Activated CD8-positive, alpha-beta memory T cell treated with anti-CD3 and anti-CD28 coated beads, Interleukin-2, amount 10 ng/mL, durations not matched to agents 7 days and 5 days (primary cell): ENCODE data around the gene KRTAP13-3. TPM values are rescaled to one million over a fixed set of nuclear protein-coding genes. Genes with fewer than 3 reads are reported as not detected.

Experiments
- ATAC-seq: fragments of 150-1000 bp; cut with Tn5 transposase; one replicate; pipeline ENCODE4 v1.10.0; 2021; ENCODE audit warnings: moderate library complexity
- CTCF ChIA-PET: fragments of 350-600 bp; sonication (Branson Sonifier 250); formaldehyde crosslinking; loops from one replicate; lab custom pipeline; 2021; ENCODE audit warnings: antibody characterized with exemption; lab: Charles Lee
- DNase-seq: peaks from one replicate; pipeline ENCODE4 v3.0.0-alpha.2; 2020
- H3K27ac Mint-ChIP-seq: one replicate; pipeline ENCODE4 v1.8.0; 2021; ENCODE audit warnings: mild to moderate bottlenecking, mixed read lengths
- H3K27me3 Mint-ChIP-seq: one replicate; pipeline ENCODE4 v1.8.0; 2021; ENCODE audit warnings: mixed read lengths
- H3K36me3 Mint-ChIP-seq: one replicate; pipeline ENCODE4 v1.8.0; 2021; ENCODE audit warnings: mild to moderate bottlenecking, mixed read lengths
- H3K4me1 Mint-ChIP-seq: one replicate; pipeline ENCODE4 v1.8.0; 2021; ENCODE audit warnings: mixed read lengths
- H3K4me3 Mint-ChIP-seq: one replicate; pipeline ENCODE4 v1.8.0; 2021; ENCODE audit warnings: mild to moderate bottlenecking, moderate library complexity, mixed read lengths
- H3K9me3 Mint-ChIP-seq: one replicate; pipeline ENCODE4 v1.8.0; 2022; ENCODE audit warnings: low read depth, mixed read lengths
- total RNA-seq, 2 experiments: library from RNA; stranded (reverse); gene quantifications; one replicate each; pipeline ENCODE4 v1.2.3, GENCODE V29; 2021

KRTAP13-3 gene
- total RNA-seq, 2 experiments from 2014 or later: not detected

- peaks cover 2% of the 10 kb centered on the region for H3K9me3 Mint-ChIP-seq
- ATAC-seq: peak; percentile 51
- DNase-seq: no peak
- no peaks in the 10 kb centered on the region for H3K4me1 Mint-ChIP-seq
- CTCF ChIA-PET: interaction anchor here (1.2 kb wide), 1 partner anchor 28 kb away, joined by 3 read pairs; no protein-coding TSS in a partner anchor
- no peak overlapping the region for H3K4me3 Mint-ChIP-seq
- no peaks in the 10 kb centered on the region for H3K36me3 Mint-ChIP-seq
- no peak overlapping the region for H3K27ac Mint-ChIP-seq
- no peaks in the 10 kb centered on the region for H3K27me3 Mint-ChIP-seq
Measured at GRCh38 chr21:30408782-30409494, 16.8 kb downstream of the KRTAP13-3 start.

DNA sequence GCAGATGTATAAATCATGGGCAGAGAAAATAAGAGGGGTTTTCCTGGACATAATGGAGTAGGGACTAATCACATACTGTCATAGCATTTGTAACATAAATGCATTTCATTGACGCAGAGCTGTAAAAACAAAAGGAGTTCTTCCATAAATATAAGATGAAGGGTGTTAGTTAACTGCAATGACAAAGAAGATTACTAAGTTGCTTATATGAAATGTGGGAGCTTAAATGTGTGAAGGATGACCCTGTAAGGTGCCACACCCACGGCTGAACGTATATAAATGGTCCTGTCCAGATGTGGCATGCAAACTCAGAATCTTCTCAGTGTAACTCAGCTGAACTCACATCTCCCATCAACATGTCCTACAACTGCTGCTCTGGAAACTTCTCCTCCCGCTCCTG is 30.0 kb downstream of the KRTAP13-3 start, which contains the start of gene KRTAP13-1:
TSS of gene KRTAP13-1 (plus strand) at position 301 of the 400 bp plus-strand sequence. CDS start at position 357, 56 bp downstream.
- H3K27me3 Mint-ChIP-seq: no peaks in the 10 kb centered on the region
- H3K4me1 Mint-ChIP-seq: no peaks in the 10 kb centered on the region
- DNase-seq: no peak
- no peak within 1 kb of the TSS for H3K4me3 Mint-ChIP-seq
- no peaks in the 10 kb centered on the region for H3K9me3 Mint-ChIP-seq
- no peaks in the 10 kb centered on the region for H3K36me3 Mint-ChIP-seq
- no peak for ATAC-seq
- H3K27ac Mint-ChIP-seq: no peak within 1 kb of the TSS
- CTCF ChIA-PET: no interaction called here

DNA sequence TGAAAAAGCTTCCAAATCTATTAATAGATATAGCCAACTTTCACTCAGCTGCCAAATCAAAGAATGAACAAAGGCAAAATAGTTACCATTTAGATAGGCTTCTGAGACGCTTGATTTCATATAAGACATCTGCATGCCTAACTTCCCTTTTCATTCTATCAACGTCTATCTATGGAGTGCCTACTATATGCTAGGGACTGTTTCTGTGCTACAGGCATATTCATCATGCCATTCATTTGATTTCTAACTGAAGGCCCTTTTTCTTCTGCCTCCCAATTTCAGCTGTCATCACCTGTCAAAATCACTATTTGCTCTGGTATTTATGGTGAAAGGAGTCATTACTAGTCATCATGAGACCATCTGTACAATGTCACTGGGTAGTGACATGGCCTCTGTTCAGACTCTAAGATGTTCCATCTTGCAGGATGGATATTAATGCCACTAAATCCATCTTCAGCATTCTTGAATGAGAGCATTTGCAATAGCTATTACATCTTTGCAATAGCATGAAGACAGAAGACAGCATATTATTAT is 34.2 kb downstream of the KRTAP13-3 start:
- no peaks in the 10 kb centered on the region for H3K4me1 Mint-ChIP-seq

DNA sequence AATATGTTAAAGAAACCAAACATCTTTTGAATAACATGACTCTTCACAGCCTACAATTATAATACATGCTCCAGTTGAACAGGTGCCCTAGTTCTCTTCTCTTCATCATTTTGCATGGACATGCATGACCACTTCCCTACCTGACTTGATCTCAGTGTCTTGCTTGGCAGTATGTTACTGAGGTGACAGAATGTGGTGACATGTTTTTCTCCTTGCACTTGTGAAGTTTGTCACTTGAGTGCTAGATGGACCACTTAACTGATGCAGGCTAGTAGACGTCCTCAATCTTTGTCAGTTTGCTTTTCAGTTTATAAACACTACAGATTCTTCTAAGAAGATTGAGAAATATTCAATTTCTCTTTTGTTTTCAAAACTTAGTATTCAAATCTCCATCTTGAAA is 43.5 kb downstream of the KRTAP13-3 start:
- Mint-ChIP-seq H3K27me3 (no peaks in the 10 kb centered on the region), H3K36me3 (no peaks in the 10 kb centered on the region), H3K9me3 (no peaks in the 10 kb centered on the region), H3K27ac (no peak overlapping the region), H3K4me3 (no peak overlapping the region), H3K4me1 (no peaks in the 10 kb centered on the region)
- no peak for ATAC-seq
- CTCF ChIA-PET: no interaction called here
- DNase-seq: no peak

More for the DNA sequence above, 34.2 kb downstream of the KRTAP13-3 start:
- CTCF ChIA-PET: no interaction called here
- H3K4me3 Mint-ChIP-seq: no peak overlapping the region
- H3K27me3 Mint-ChIP-seq: no peaks in the 10 kb centered on the region
- H3K27ac Mint-ChIP-seq: no peak overlapping the region
- H3K36me3 Mint-ChIP-seq: no peaks in the 10 kb centered on the region
- DNase-seq (no peak), ATAC-seq (no peak)
- no peaks in the 10 kb centered on the region for H3K9me3 Mint-ChIP-seq

Other genes with a start within 250 kb of the KRTAP13-3 start
- not detected for gene CLDN8, start 209.8 kb downstream of the KRTAP13-3 start, total RNA-seq
- not detected for gene KRTAP24-1, start 143.0 kb downstream of the KRTAP13-3 start, total RNA-seq
- gene KRTAP25-1, start 136.4 kb downstream of the KRTAP13-3 start, total RNA-seq: not detected
- gene KRTAP26-1, start 105.6 kb downstream of the KRTAP13-3 start, total RNA-seq: not detected
- gene KRTAP27-1, start 88.2 kb downstream of the KRTAP13-3 start, total RNA-seq: not detected
- not detected for gene KRTAP23-1, start 77.3 kb downstream of the KRTAP13-3 start, total RNA-seq
- gene KRTAP13-2, start 53.7 kb downstream of the KRTAP13-3 start, total RNA-seq: not detected
- not detected for gene KRTAP13-1, start 29.9 kb downstream of the KRTAP13-3 start, total RNA-seq
- gene KRTAP13-4, start 4.3 kb upstream of the KRTAP13-3 start, total RNA-seq: not detected
- gene KRTAP15-1, start 14.3 kb upstream of the KRTAP13-3 start, total RNA-seq: not detected
- gene KRTAP19-1, start 54.4 kb upstream of the KRTAP13-3 start, total RNA-seq: not detected
- not detected for gene KRTAP19-2, start 61.5 kb upstream of the KRTAP13-3 start, total RNA-seq
- not detected for gene KRTAP19-3, start 66.1 kb upstream of the KRTAP13-3 start, total RNA-seq
- gene KRTAP19-4, start 71.2 kb upstream of the KRTAP13-3 start, total RNA-seq: not detected
- not detected for gene KRTAP19-5, start 76.2 kb upstream of the KRTAP13-3 start, total RNA-seq
- gene KRTAP19-6, start 115.9 kb upstream of the KRTAP13-3 start, total RNA-seq: not detected
- not detected for gene KRTAP19-7, start 135.4 kb upstream of the KRTAP13-3 start, total RNA-seq
- gene KRTAP22-2, start 164.5 kb upstream of the KRTAP13-3 start, total RNA-seq: not detected
- not detected for gene KRTAP6-3, start 166.5 kb upstream of the KRTAP13-3 start, total RNA-seq
- not detected for gene KRTAP6-2, start 173.0 kb upstream of the KRTAP13-3 start, total RNA-seq
- gene KRTAP22-1, start 175.2 kb upstream of the KRTAP13-3 start, total RNA-seq: not detected
- not detected for gene KRTAP6-1, start 188.0 kb upstream of the KRTAP13-3 start, total RNA-seq
- not detected for gene KRTAP20-1, start 190.5 kb upstream of the KRTAP13-3 start, total RNA-seq
- not detected for gene KRTAP20-4, start 194.7 kb upstream of the KRTAP13-3 start, total RNA-seq
- not detected for gene KRTAP20-2, start 209.3 kb upstream of the KRTAP13-3 start, total RNA-seq
- gene KRTAP20-3, start 216.9 kb upstream of the KRTAP13-3 start, total RNA-seq: not detected